Activated CD8-positive, alpha-beta memory T cell treated with anti-CD3 and anti-CD28 coated beads, Interleukin-2, amount 50 U/mL, for 4 hours (primary cell): ENCODE data around the gene SIX3.

ENCODE experiments used
- DNase-seq: peaks from one replicate; pipeline ENCODE4 v3.0.0-alpha.2; 2020

Gene SIX3

GRCh38 chr2:44959855-44960254 is 18.4 kb downstream of the SIX3 start:
- no peak for DNase-seq

GRCh38 chr2:44960871-44961270 is 19.4 kb downstream of the SIX3 start:
- no peak for DNase-seq

GRCh38 chr2:44962176-44962695 is 20.7 kb downstream of the SIX3 start:
- DNase-seq: no peak

- no peak for DNase-seq
Observed at GRCh38 chr2:44964752-44965236, 23.3 kb downstream of the SIX3 start.

GRCh38 chr2:44965684-44966083 is 24.2 kb downstream of the SIX3 start:
- DNase-seq: no peak

GRCh38 chr2:44967056-44967455 is 25.6 kb downstream of the SIX3 start:
- no peak for DNase-seq

- DNase-seq: no peak
Observed at GRCh38 chr2:44967727-44968432, 26.4 kb downstream of the SIX3 start.

GRCh38 chr2:44969936-44970335 is 28.4 kb downstream of the SIX3 start:
- DNase-seq: no peak

- no peak for DNase-seq
Observed at GRCh38 chr2:44970846-44971450, 29.4 kb downstream of the SIX3 start.

- no peak for DNase-seq
Observed at GRCh38 chr2:44972771-44973535, 31.5 kb downstream of the SIX3 start.

GRCh38 chr2:44974064-44974715 is 32.7 kb downstream of the SIX3 start:
- no peak for DNase-seq

- DNase-seq: no peak
Observed at GRCh38 chr2:44975571-44976450, 34.3 kb downstream of the SIX3 start.

- DNase-seq: no peak
Observed at GRCh38 chr2:44979581-44979980, 38.1 kb downstream of the SIX3 start.

GRCh38 chr2:44980751-44981713 is 39.5 kb downstream of the SIX3 start:
- DNase-seq: no peak

GRCh38 chr2:44981714-44982108 is 40.2 kb downstream of the SIX3 start:
- peak; percentile 62 for DNase-seq

- no peak for DNase-seq
Observed at GRCh38 chr2:44983836-44984604, 42.5 kb downstream of the SIX3 start.

- DNase-seq: no peak
Observed at GRCh38 chr2:44989176-44989575, 47.7 kb downstream of the SIX3 start.

- no peak for DNase-seq
Observed at GRCh38 chr2:44994377-44994776, 52.9 kb downstream of the SIX3 start.
